Muscle layer of colon (tissue), 2 donors: ENCODE results near the gene INAFM2.

ENCODE experiments used
- H3K27ac ChIP-seq: one replicate; pipeline ENCODE4 v1.7.0; 2013; ENCODE audit warnings: low read depth, mild to moderate bottlenecking, low read length, moderate library complexity
- H3K27me3 ChIP-seq, 2 donors: one replicate each; pipeline ENCODE4 v1.7.0; 2013; ENCODE audit warnings: low read length in 2 of 2, mild to moderate bottlenecking in 2 of 2; ENCODE audit not compliant: insufficient read depth in 2 of 2, control insufficient read depth in 1 of 2
- H3K36me3 ChIP-seq: one replicate; pipeline ENCODE4 v1.7.0; 2013; ENCODE audit warnings: mild to moderate bottlenecking, low read length; ENCODE audit not compliant: insufficient read depth
- H3K4me1 ChIP-seq: one replicate; pipeline ENCODE4 v1.7.0; 2013; ENCODE audit warnings: mild to moderate bottlenecking, low read length; ENCODE audit not compliant: insufficient read depth
- H3K4me3 ChIP-seq, 2 donors: one replicate each; pipeline ENCODE4 v1.7.0; 2013; ENCODE audit warnings: low read length in 2 of 2, low read depth in 1 of 2, mild to moderate bottlenecking in 1 of 2, moderate library complexity in 1 of 2
- H3K9ac ChIP-seq: one replicate; pipeline ENCODE4 v1.7.0; 2013; ENCODE audit warnings: low read length
- H3K9me3 ChIP-seq: one replicate; pipeline ENCODE4 v1.7.0; 2013; ENCODE audit warnings: mild to moderate bottlenecking, low read length
- donor health status: abdominal sarcoma.
- donor health status: Adenocarcinoma of cecum.

INAFM2 gene

GRCh38 chr15:40333922-40334492, 10.5 kb downstream of the INAFM2 start:
- no peaks in the 10 kb centered on the region for H3K27me3 ChIP-seq
- H3K27ac ChIP-seq = peak overlapping the region; percentile 95
- H3K9me3 ChIP-seq = no peaks in the 10 kb centered on the region
- H3K36me3 ChIP-seq = peaks cover 26% of the 10 kb centered on the region
- peak overlapping the region; percentile 51 for H3K9ac ChIP-seq
- H3K4me1 ChIP-seq = peaks cover 94% of the 10 kb centered on the region
- no peak overlapping the region for H3K4me3 ChIP-seq

- Histone ChIP-seq H3K9ac (peak overlapping the region; percentile 51), H3K4me3 (no peak overlapping the region), H3K36me3 (peaks cover 26% of the 10 kb centered on the region), H3K4me1 (peaks cover 94% of the 10 kb centered on the region), H3K9me3 (no peaks in the 10 kb centered on the region), H3K27ac (peak overlapping the region; percentile 95), H3K27me3 (no peaks in the 10 kb centered on the region)
Measured at GRCh38 chr15:40334541-40334940, 11.0 kb downstream of the INAFM2 start.

- H3K4me3 ChIP-seq = no peak overlapping the region
- H3K27ac ChIP-seq = peak overlapping the region; percentile 95
- peaks cover 26% of the 10 kb centered on the region for H3K36me3 ChIP-seq
- H3K27me3 ChIP-seq = no peaks in the 10 kb centered on the region
- H3K9ac ChIP-seq = peak overlapping the region; percentile 46
- H3K9me3 ChIP-seq = no peaks in the 10 kb centered on the region
- H3K4me1 ChIP-seq = peaks cover 94% of the 10 kb centered on the region
Measured at GRCh38 chr15:40334941-40335795, 11.7 kb downstream of the INAFM2 start.

GRCh38 chr15:40335938-40336743, 12.6 kb downstream of the INAFM2 start:
- H3K4me1 ChIP-seq = peaks cover 92% of the 10 kb centered on the region
- H3K9ac ChIP-seq = peak overlapping the region; percentile 46

GRCh38 chr15:40336744-40337122, 13.2 kb downstream of the INAFM2 start:
- Histone ChIP-seq H3K4me1 (peaks cover 92% of the 10 kb centered on the region), H3K27ac (peak overlapping the region; percentile 95), H3K9ac (peak overlapping the region; percentile 6), H3K36me3 (peaks cover 23% of the 10 kb centered on the region), H3K27me3 (no peaks in the 10 kb centered on the region), H3K4me3 (no peak overlapping the region), H3K9me3 (no peaks in the 10 kb centered on the region)

More at GRCh38 chr15:40335938-40336743, 12.6 kb downstream of the INAFM2 start:
- Histone ChIP-seq H3K27me3 (no peaks in the 10 kb centered on the region), H3K27ac (peak overlapping the region; percentile 95), H3K4me3 (no peak overlapping the region), H3K36me3 (peaks cover 26% of the 10 kb centered on the region), H3K9me3 (no peaks in the 10 kb centered on the region)

GRCh38 chr15:40337597-40337996, 14.1 kb downstream of the INAFM2 start:
- peaks cover 85% of the 10 kb centered on the region for H3K4me1 ChIP-seq
- H3K27me3 ChIP-seq = no peaks in the 10 kb centered on the region
- H3K36me3 ChIP-seq = peaks cover 23% of the 10 kb centered on the region
- H3K27ac ChIP-seq = peak overlapping the region; percentile 95
- peak overlapping the region; percentile 63 to 93 for H3K4me3 ChIP-seq
- H3K9me3 ChIP-seq = no peaks in the 10 kb centered on the region
- peak overlapping the region; percentile 99 for H3K9ac ChIP-seq

- no peaks in the 10 kb centered on the region for H3K9me3 ChIP-seq
- peak overlapping the region; percentile 95 for H3K27ac ChIP-seq
- no peaks in the 10 kb centered on the region for H3K27me3 ChIP-seq
- H3K4me3 ChIP-seq = peak overlapping the region; percentile 63 to 93
- H3K9ac ChIP-seq = peak overlapping the region; percentile 99
- peaks cover 23% of the 10 kb centered on the region for H3K36me3 ChIP-seq
- H3K4me1 ChIP-seq = peaks cover 85% of the 10 kb centered on the region
Measured at GRCh38 chr15:40338041-40338657, 14.7 kb downstream of the INAFM2 start.

GRCh38 chr15:40338921-40339620, 15.6 kb downstream of the INAFM2 start:
- peak overlapping the region; percentile 63 to 93 for H3K4me3 ChIP-seq

GRCh38 chr15:40339621-40339945, 16.1 kb downstream of the INAFM2 start:
- H3K36me3 ChIP-seq = peaks cover 23% of the 10 kb centered on the region
- H3K27ac ChIP-seq = peak overlapping the region; percentile 95
- peaks cover 87% of the 10 kb centered on the region for H3K4me1 ChIP-seq
- peak overlapping the region; percentile 99 for H3K9ac ChIP-seq
- no peaks in the 10 kb centered on the region for H3K27me3 ChIP-seq
- no peaks in the 10 kb centered on the region for H3K9me3 ChIP-seq
- H3K4me3 ChIP-seq = peak overlapping the region; percentile 63 to 93

More at GRCh38 chr15:40338921-40339620, 15.6 kb downstream of the INAFM2 start:
- Histone ChIP-seq H3K36me3 (peaks cover 23% of the 10 kb centered on the region), H3K27me3 (no peaks in the 10 kb centered on the region), H3K9ac (peak overlapping the region; percentile 99), H3K9me3 (no peaks in the 10 kb centered on the region), H3K4me1 (peaks cover 88% of the 10 kb centered on the region), H3K27ac (peak overlapping the region; percentile 95)

GRCh38 chr15:40340038-40340739, 16.7 kb downstream of the INAFM2 start:
- H3K27ac ChIP-seq = peak overlapping the region; percentile 95
- peak overlapping the region; percentile 63 to 93 for H3K4me3 ChIP-seq
- H3K9ac ChIP-seq = peak overlapping the region; percentile 99
- H3K36me3 ChIP-seq = peaks cover 18% of the 10 kb centered on the region
- H3K4me1 ChIP-seq = peaks cover 82% of the 10 kb centered on the region
- no peaks in the 10 kb centered on the region for H3K27me3 ChIP-seq
- H3K9me3 ChIP-seq = no peaks in the 10 kb centered on the region
